ENCODE measurements around the gene CPLX1.
A peak's percentile ranks its signal among the peaks of the same experiment; 100 is the strongest.
"Not testable (repeated sequence)": the region's sequence is repeated elsewhere in the genome, so short reads cannot be mapped to it uniquely, and the experiment has no call there.

The CPLX1 gene

GRCh38 chr4:754221-755120, 71.5 kb downstream of the CPLX1 start:
- no peak for DNase-seq (ENCODE audit: low spot score)

DNA sequence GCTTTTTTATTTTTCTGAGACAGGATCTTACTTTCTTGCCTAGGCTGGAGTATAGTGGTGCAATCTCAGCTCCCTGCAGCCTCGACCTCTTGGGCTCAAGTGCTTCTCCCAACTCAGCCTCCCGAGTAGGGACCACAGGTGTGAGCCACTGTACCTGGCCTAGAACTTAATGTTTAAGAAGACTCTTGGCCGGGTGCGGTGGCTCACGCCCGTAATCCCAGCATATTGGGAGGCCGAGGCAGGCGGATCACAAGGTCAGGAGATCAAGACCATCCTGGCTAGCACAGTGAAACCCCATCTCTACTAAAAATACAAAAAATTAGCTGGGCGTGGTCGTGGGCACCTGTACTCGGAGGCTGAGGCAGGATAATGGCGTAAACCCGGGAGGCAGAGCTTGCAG, 72.7 kb downstream of the CPLX1 start:
- DNase-seq (ENCODE audit: low spot score): not testable (repeated sequence)

- peak; percentile 37 for DNase-seq (ENCODE audit: low spot score)
Measured at GRCh38 chr4:752196-752861, 73.6 kb downstream of the CPLX1 start.

- DNase-seq (ENCODE audit: low spot score): no peak
Measured at GRCh38 chr4:751676-752075, 74.3 kb downstream of the CPLX1 start.

- no peak for DNase-seq (ENCODE audit: low spot score)
Measured at GRCh38 chr4:749698-750666, 75.9 kb downstream of the CPLX1 start.

- no peak for DNase-seq (ENCODE audit: low spot score)
Measured at GRCh38 chr4:748461-748860, 77.5 kb downstream of the CPLX1 start.

DNA sequence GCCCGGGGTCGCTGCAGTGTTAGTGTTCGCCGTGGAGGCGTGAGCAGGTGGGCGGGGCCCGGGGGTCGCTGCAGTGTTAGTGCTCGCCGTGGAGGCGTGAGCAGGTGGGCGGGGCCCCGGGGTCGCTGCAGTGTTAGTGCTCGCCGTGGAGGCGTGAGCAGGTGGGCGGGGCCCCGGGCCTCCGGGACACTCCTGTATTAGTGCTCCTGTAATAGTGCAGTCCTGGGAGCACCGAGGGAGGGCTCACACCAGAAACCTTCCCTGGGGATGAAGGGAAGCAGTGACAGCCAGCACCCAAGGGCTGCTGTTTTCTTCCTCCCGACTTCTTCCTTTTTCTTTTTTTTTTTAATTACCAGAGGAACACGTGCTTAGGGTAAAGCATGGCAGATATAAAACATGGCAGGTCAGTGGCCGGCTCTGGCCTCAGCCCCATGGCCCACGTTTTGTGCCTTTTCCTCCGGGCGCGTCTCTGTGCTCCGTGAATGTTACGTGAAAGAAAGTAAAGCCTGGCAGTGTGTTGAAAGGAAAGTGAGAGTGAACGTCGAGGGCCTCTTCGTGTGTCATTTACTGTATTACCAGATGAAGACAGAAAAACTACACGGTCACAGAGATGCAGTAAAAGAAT, 78.3 kb downstream of the CPLX1 start:
- no peak for DNase-seq (ENCODE audit: low spot score)

GRCh38 chr4:744212-744841, 81.6 kb downstream of the CPLX1 start:
- DNase-seq (ENCODE audit: low spot score): peak; percentile 60

- no peak for DNase-seq (ENCODE audit: low spot score)
Measured at GRCh38 chr4:743463-744211, 82.3 kb downstream of the CPLX1 start.

GRCh38 chr4:742742-743311, 83.1 kb downstream of the CPLX1 start:
- peak; percentile 79 for DNase-seq (ENCODE audit: low spot score)

DNA sequence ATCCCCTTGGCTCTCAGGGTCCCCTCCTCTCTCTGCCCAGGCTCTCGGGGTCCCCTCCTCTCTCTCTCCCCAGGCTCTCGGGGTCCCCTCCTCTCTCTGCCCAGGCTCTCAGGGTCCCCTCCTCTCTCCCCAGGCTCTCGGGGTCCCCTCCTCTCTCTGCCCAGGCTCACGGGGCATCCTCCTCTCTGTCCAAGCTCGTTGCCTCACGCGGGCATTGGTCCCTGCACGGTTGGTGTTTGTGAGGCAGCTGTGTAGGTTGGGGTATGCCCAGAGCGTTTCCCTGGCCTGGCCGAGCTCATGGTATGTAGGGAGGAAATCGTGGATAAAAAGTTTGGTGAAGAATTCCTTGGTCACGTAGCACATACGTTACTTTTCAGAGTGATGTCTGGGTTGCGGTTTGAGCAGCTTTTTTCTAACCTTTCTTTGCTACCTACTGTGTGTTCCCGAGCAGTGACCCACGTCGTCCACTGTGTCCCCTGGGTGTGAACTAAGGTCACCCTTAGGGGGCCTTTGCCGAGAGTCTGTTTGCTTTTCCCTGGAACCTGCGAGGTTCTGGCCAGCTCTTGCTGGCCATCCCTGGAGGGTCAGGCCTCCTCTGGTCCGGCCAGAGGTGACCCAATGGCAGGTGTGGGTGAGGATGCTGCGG, 83.7 kb downstream of the CPLX1 start:
- no peak for DNase-seq (ENCODE audit: low spot score)

GRCh38 chr4:740656-741282, 85.2 kb downstream of the CPLX1 start:
- no peak for DNase-seq (ENCODE audit: low spot score)

- no peak for DNase-seq (ENCODE audit: low spot score)
Measured at GRCh38 chr4:740011-740410, 85.9 kb downstream of the CPLX1 start.

DNA sequence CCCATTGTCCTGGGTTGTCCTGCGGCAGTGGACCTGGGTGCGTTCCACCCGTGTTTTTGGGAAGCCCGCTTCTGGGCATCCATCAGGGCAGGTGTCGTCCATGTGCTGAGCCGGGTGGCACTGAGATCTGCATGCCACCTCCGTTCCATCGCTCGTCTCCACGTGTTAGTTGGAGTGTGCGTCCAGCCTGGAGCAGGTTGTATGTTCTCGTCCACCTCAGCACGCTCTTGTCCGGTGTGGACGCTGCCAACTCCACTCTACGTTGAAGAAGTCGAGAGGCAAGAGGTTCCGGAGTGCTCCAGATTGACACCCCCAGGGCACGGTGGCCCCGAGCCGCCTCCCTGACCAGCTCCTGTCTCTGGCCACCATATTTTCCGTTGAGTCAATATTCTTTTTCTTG, 86.4 kb downstream of the CPLX1 start:
- no peak for DNase-seq (ENCODE audit: low spot score)

- DNase-seq (ENCODE audit: low spot score): no peak
Measured at GRCh38 chr4:738781-739280, 87.1 kb downstream of the CPLX1 start.

GRCh38 chr4:736561-736960, 89.4 kb downstream of the CPLX1 start:
- not testable (repeated sequence) for DNase-seq (ENCODE audit: low spot score)

- DNase-seq (ENCODE audit: low spot score): no peak
Measured at GRCh38 chr4:735583-735982, 90.3 kb downstream of the CPLX1 start.

All from cerebellar cortex (tissue), 1 donor.